GM12878 (cell line): ENCODE results near the gene F13A1.

ENCODE experiments used
- SUPT20H ChIP-seq: IDR thresholded peaks from 2 replicates; pipeline ENCODE4 v1.6.1; 2011; ENCODE audit warnings: low read depth, mild to moderate bottlenecking, low read length, moderate library complexity, borderline replicate concordance; ENCODE audit not compliant: control insufficient read depth
- TF ChIP-seq, protein P1 (sequence below), 3 experiments: IDR thresholded peaks in 2 of 3; conservative IDR thresholded peaks in 1 of 3; 2 replicates each; pipeline ENCODE4 v1.5.1; 2011; ENCODE audit warnings: low read depth in 3 of 3, low read length in 3 of 3, mild to moderate bottlenecking in 3 of 3, control low read depth in 2 of 3, moderate library complexity in 2 of 3, inconsistent platforms in 1 of 3, mixed read lengths in 1 of 3; ENCODE audit not compliant: control insufficient read depth in 2 of 3, insufficient read depth in 1 of 3; ENCODE audit errors: extremely low read depth in 1 of 3

DNA sequence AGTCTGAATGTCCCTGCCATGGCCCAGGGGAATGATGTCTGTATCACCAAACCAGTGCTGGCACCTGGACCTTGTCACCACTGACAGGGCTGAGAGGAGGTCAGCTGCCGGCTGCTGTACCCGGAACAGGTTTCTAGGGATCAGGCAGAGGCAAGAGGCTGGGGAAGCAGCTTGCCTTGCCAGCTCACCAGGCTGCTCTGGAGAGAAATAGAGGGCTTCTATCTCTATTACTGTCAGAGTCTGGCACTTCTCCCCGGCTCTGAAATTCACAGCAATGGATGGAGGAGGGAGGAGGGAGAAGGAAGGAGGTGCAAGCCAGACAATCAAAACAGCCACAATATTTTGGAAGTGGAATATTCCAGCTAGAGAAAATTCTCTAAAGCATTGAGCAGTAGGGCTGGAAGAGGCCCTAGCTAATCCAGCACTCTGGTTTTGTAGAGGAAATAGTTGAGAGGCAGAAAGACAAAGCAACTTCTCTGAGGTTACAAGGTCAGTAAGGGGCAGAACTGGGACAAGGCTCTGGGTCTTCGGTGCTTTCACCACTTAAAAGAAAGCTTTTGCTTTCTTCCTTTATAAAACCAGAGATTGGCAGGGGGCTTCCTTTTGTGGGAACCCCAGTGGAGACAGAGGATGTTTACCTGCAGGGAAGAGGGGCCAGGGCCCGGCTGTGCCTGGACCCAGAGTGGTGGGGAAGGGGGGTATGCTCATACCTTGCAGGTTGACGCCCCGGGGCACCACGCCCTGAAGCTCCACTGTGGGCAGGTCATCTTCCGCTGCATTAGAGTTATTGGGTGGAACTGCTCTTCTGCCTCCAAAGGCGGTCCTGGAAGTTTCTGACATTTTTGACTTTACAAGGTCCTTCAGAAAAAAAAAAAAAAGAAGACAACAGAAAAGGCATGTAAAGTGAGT lies 2.4 kb downstream of the F13A1 start:
- TF ChIP-seq, protein P1, sequence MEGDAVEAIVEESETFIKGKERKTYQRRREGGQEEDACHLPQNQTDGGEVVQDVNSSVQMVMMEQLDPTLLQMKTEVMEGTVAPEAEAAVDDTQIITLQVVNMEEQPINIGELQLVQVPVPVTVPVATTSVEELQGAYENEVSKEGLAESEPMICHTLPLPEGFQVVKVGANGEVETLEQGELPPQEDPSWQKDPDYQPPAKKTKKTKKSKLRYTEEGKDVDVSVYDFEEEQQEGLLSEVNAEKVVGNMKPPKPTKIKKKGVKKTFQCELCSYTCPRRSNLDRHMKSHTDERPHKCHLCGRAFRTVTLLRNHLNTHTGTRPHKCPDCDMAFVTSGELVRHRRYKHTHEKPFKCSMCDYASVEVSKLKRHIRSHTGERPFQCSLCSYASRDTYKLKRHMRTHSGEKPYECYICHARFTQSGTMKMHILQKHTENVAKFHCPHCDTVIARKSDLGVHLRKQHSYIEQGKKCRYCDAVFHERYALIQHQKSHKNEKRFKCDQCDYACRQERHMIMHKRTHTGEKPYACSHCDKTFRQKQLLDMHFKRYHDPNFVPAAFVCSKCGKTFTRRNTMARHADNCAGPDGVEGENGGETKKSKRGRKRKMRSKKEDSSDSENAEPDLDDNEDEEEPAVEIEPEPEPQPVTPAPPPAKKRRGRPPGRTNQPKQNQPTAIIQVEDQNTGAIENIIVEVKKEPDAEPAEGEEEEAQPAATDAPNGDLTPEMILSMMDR (IDR thresholded peaks at IDR 0.05 in 2 of 3, conservative IDR thresholded peaks at IDR 0.05 in 1 of 3; ENCODE audit: control insufficient read depth in 2 of 3, extremely low read depth in 1 of 3, insufficient read depth in 1 of 3, low read depth in 3 of 3, low read length in 3 of 3), result no peak
- no peak for TF ChIP-seq SUPT20H
